Measurements from ENCODE around the gene IRAK4.

IRAK4 gene

DNA sequence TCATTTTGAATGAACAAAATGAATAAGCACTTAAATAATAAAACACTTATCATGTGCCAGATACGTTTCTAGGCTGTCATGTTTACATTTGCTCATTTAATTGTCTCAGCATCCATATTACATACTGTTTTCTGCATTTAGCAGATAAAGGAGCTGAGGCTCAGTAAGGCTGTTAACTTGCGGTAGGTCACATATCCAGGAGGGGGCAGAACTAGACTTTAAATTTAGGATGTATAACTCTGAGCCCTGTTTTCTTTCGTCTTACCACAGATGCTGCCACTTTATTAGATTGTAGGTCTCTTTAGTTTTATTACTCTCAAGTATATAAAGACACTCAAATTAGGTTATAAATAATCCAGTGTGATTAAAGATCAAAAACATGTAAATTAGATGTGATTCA, 17.7 kb downstream of the IRAK4 start:
- DNase-seq: no peak

- DNase-seq: no peak
Observed at GRCh38 chr12:43786899-43787693, 28.3 kb downstream of the IRAK4 start.

- no peak for DNase-seq
Observed at GRCh38 chr12:43789941-43790340, 31.2 kb downstream of the IRAK4 start.

DNA sequence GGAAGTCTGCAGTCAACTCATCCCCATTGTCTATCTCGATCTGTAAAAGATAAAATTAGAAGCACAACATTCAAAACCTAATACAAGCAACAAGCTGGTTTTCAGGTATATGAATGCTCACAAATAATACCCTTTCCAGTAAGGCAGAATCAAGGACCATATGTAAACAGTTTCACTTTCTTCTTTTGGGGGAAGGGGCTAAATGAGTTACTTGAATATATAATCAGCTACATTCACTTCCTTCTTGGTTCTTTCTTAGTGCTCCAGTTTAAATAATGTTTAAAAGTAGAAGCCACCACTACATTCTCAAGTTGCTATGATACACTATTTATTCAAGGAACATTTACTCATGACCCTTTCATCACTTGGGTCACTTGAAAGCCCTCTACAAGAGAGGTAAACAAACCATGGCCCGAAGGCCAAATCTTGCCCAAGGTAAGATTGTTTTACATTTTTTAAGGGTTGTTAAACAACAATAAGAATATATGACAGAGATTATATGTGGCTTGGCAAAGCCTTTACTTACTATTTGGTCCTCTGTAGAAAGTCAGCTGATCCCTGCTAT, 37.0 kb downstream of the IRAK4 start:
- DNase-seq: no peak

- DNase-seq: no peak
Observed at GRCh38 chr12:43797561-43798217, 38.9 kb downstream of the IRAK4 start.

GRCh38 chr12:43805149-43805859, 46.6 kb downstream of the IRAK4 start:
- DNase-seq: no peak

- peak; percentile 55 for DNase-seq
Observed at GRCh38 chr12:43805860-43806736, 47.3 kb downstream of the IRAK4 start, which contains the start of gene TWF1. Gene TWF1 (minus strand): TSS chr12:43806317. CDS start chr12:43806245, 72 bp downstream.

- DNase-seq: no peak
Observed at GRCh38 chr12:43806737-43807072, 48.0 kb downstream of the IRAK4 start.

- no peak for DNase-seq
Observed at GRCh38 chr12:43807386-43807785, 48.6 kb downstream of the IRAK4 start.

- no peak for DNase-seq
Observed at GRCh38 chr12:43812057-43812456, 53.3 kb downstream of the IRAK4 start.

- no peak for DNase-seq
Observed at GRCh38 chr12:43812926-43813325, 54.2 kb downstream of the IRAK4 start.

DNA sequence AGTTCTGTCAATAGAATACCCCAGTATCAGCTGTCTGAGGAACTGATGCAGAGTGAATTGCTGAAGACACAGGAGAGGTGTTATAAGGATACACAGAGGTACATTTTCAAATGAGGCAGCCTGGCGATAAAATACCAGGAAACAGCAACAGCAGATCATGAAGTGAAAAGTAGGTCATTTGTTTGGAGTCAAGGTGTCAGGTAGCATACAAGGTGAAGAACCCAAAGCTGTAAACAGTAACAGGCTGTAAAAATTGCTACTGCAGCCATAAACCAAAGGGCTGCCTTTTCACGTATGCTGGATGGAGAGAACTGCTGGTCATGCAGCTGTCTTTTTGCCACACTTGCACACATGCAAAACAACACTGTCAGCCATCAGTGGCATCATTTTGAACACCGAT, 56.7 kb downstream of the IRAK4 start:
- DNase-seq: no peak

DNA sequence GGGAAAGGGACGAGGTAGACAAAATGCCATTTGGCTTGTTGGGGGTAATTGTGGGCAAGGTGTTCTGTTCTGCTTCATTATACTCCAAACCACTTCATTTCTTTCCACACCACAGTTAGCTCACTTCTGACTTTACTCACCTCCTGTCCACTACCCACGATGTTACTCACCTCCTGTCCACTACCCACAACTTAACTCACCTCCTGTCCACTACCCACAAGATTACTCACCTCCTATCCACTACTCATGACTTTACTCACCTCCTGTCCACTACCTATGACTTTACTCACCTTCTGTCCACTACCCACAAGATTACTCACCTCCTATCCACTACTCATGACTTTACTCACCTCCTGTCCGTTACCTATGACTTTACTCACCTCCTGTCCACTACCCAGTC, 57.4 kb downstream of the IRAK4 start:
- DNase-seq: no peak

GRCh38 chr12:43824207-43824775, 65.5 kb downstream of the IRAK4 start:
- DNase-seq: no peak

- no peak for DNase-seq
Observed at GRCh38 chr12:43826681-43827080, 67.9 kb downstream of the IRAK4 start.

GRCh38 chr12:43827093-43827492, 68.3 kb downstream of the IRAK4 start:
- DNase-seq: no peak

DNA sequence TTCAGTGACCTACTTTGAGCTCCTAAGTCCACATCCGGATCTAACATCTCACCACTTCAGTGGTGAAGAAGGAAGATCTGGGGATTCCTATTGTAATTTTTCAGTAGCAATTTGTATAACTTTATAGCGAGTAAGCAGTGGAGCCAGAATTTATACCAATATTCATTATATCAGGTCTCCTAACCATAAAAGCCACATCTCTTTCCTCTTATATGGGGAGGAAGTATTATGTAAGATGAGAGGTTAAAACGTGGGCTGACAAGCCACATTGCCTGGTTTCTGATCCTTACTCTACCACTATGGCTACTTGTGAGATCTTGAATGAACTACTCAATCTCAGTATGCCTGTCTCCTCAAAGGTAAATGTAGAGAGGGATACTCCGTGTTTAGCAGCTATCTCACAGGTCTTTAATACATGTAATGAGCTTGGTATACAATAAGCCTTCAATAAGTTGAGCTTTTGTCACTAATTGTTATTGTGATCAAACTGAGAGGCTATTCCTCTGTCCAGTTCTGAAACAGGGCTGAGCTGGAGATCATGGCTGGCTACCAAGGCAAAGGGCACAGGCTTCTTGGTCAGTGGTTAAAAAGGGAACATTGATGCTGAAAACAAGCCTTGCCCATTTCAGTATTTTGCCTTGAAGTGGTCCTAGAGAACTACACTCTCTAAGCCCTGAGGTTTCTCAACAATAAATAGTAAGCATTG, 73.9 kb downstream of the IRAK4 start:
- DNase-seq: no peak

DNA sequence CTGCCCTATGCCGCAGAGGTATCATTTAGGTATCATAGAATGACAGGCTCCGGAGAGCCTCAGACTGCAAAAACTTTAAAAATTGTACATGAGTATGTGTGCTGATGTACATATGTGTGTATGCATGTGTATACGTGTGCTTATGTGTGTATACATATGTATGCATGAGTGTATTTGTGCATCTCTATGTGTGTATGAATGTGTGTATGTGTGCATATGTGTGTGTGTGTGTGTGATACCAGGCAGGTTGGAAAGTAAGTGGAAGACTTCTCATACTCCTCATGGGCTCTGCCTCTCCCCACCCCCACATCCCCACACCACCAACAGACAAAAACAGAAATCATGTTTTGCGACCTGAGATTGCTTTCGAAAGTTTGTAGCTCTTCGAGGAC, 76.5 kb downstream of the IRAK4 start:
- DNase-seq: no peak

GRCh38 chr12:43835656-43836474, 77.1 kb downstream of the IRAK4 start, which contains the start of gene TMEM117:
Gene TMEM117 (plus strand): TSS chr12:43836081.
- peak; percentile 50 for DNase-seq

DNA sequence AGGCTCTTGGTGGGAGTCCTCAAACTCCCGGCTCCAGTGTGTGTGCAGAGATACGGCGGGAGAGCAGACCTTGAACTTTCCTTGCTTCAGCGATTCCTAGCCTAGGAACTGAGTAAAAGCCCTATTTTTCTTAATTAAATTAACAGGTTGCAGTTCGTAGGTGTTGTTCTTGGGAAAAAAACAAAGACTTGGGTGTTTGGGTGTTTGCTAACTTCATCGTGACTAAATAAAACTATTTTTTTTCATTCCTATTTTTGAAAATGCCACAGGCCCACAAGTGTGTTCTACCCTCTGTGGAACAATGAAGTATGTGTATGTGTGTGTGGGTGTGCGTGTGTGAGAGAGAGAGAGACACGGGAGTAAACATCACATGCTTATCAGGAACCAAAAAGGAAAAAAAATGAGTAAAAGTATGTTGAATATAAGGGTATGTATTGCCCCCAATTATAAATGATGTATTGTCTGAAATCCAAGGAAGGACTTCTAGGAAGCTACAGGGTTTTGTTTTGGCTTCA, 77.8 kb downstream of the IRAK4 start:
- no peak for DNase-seq
